ENCODE data around the gene FOXP4. TPM values are rescaled to one million over a fixed set of nuclear protein-coding genes. Genes with fewer than 3 reads are reported as not detected.

Gene FOXP4
- polyA plus RNA-seq, 2 of the 4 experiments (the other 2 are of a cell fraction): 2.6 to 14.2 TPM

DNA sequence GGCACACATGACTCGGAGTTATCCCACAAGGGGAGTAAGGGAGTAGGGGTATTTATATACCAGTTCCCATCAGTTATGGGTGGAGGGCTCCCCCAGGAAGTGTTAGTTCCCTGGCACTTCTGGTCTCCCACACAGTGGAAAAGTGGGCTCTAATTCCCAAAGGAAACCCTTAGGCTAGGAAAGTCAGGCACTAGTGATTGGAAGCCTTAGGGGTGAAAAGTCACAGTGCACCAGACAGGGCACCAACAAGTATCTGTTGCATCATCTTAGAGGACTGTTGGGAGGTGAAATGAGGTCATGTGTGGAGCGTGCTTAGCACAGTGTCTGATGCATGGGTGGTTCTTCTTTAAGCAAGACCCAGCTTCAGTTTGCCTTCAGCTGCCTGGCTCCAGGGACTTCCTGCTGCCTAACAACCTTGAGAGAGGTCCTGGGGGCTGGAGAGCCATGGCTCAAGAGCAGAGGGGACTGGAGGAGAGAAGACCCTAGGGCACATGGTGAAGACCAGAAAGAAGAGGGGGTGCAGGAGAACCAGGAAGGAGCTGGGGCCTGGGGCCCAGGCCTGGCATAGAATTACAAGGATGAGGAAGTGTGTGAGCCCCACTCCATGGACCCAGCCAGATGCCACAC lies 7.5 kb upstream of the FOXP4 start:
- no peak for DNase-seq (ENCODE audit: low read depth in 1 of 2, low spot score in 1 of 2)
- no peaks in the 10 kb centered on the region for H3K9me3 ChIP-seq
- no peak for FAIRE-seq
- POLR2A ChIA-PET: no interaction called here
- WGBS (ENCODE audit: missing lambda C conversion rate): 75% methylated on average over 2 of the region's 2 CpGs
- peaks cover 6% of the 10 kb centered on the region; the same call in 1 of the 3 replicates for H3K4me1 ChIP-seq
- ATAC-seq: no peak
- no peak overlapping the region for H3K4me3 ChIP-seq
- peak overlapping the region; percentile 16; the same call in 1 of the 3 replicates for H3K4me2 ChIP-seq
- TF ChIP-seq CBX2 (IDR thresholded peaks at IDR 0.05; ENCODE audit: borderline replicate concordance, low read depth) (no peak), HOXB5 (CRISPR knock-in tag; IDR thresholded peaks at IDR 0.05) (no peak), NFE2L2 (conservative IDR thresholded peaks at IDR 0.05; ENCODE audit: low read length) (no peak), CHD2 (IDR thresholded peaks at IDR 0.05; ENCODE audit: low read length, partially characterized antibody) (no peak), ESRRA (IDR thresholded peaks at IDR 0.05; ENCODE audit: borderline replicate concordance, low read length) (no peak), RCOR1 (IDR thresholded peaks at IDR 0.05; ENCODE audit: low read depth, low read length) (no peak), CBX8 (IDR thresholded peaks at IDR 0.05) (no peak)
- CTCF ChIA-PET: interaction anchor here (0.9 to 1.3 kb wide), 3 partner anchors 24 to 171 kb away, joined by 4 to 6 read pairs (median 5); no protein-coding TSS in a partner anchor
- H3K27ac ChIP-seq: peak overlapping the region in 1 of 2 experiments; percentile 62; a peak in 3 of 6 replicates

- ChIA-PET POLR2A (no interaction called here), CTCF (interaction anchor here (0.9 to 1.3 kb wide), 3 partner anchors 24 to 171 kb away, joined by 4 to 6 read pairs (median 5); no protein-coding TSS in a partner anchor)
- DNase-seq (ENCODE audit: low read depth in 1 of 2, low spot score in 1 of 2) (no peak), ATAC-seq (no peak), FAIRE-seq (no peak)
- Histone ChIP-seq H3K4me2 (no peak overlapping the region), H3K4me3 (no peak overlapping the region), H3K9me3 (no peaks in the 10 kb centered on the region), H3K4me1 (peaks cover 6% of the 10 kb centered on the region; the same call in 1 of the 3 replicates), H3K27ac (peak overlapping the region in 1 of 2 experiments; percentile 62; a peak in 2 of 6 replicates)
- TF ChIP-seq MYC (IDR thresholded peaks at IDR 0.05; ENCODE audit: borderline replicate concordance, low read length) (no peak), FOXS1 (CRISPR knock-in tag; IDR thresholded peaks at IDR 0.05) (no peak), FOSL2 (IDR thresholded peaks at IDR 0.05) (no peak), FOSL2 (CRISPR knock-in tag; IDR thresholded peaks at IDR 0.05) (no peak), USF2 (IDR thresholded peaks at IDR 0.05) (no peak), CTCF (IDR thresholded peaks at IDR 0.05) (no peak), CHD2 (IDR thresholded peaks at IDR 0.05; ENCODE audit: low read length, partially characterized antibody) (no peak)
- TF ChIP-seq, protein P1, sequence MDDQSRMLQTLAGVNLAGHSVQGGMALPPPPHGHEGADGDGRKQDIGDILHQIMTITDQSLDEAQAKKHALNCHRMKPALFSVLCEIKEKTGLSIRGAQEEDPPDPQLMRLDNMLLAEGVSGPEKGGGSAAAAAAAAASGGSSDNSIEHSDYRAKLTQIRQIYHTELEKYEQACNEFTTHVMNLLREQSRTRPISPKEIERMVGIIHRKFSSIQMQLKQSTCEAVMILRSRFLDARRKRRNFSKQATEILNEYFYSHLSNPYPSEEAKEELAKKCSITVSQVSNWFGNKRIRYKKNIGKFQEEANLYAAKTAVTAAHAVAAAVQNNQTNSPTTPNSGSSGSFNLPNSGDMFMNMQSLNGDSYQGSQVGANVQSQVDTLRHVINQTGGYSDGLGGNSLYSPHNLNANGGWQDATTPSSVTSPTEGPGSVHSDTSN (IDR thresholded peaks at IDR 0.05): no peak
Observed at GRCh38 chr6:41539204-41539603, 7.0 kb upstream of the FOXP4 start.

- Histone ChIP-seq H3K4me2 (no peak overlapping the region), H3K27ac (no peak overlapping the region), H3K4me1 (peaks cover 12% of the 10 kb centered on the region; the same call in 1 of the 3 replicates), H3K4me3 (no peak overlapping the region), H3K9me3 (no peaks in the 10 kb centered on the region)
- ATAC-seq (no peak), FAIRE-seq (no peak), DNase-seq (ENCODE audit: low read depth in 1 of 2, low spot score in 1 of 2) (no peak)
- POLR2A ChIA-PET: no interaction called here
- TF ChIP-seq, protein P2, sequence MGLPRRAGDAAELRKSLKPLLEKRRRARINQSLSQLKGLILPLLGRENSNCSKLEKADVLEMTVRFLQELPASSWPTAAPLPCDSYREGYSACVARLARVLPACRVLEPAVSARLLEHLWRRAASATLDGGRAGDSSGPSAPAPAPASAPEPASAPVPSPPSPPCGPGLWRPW (IDR thresholded peaks at IDR 0.05): no peak
- TF ChIP-seq CEBPB (IDR thresholded peaks at IDR 0.05) (no peak), FOSB (CRISPR knock-in tag; IDR thresholded peaks at IDR 0.05) (no peak), SMC3 (IDR thresholded peaks at IDR 0.05) (no peak), HEYL (CRISPR knock-in tag; IDR thresholded peaks at IDR 0.05) (no peak), JUN (IDR thresholded peaks at IDR 0.05) (no peak), HOXB5 (CRISPR knock-in tag; IDR thresholded peaks at IDR 0.05) (no peak), TFCP2L1 (CRISPR knock-in tag; IDR thresholded peaks at IDR 0.05) (no peak), ATOH8 (CRISPR knock-in tag; IDR thresholded peaks at IDR 0.05; ENCODE audit: low read depth) (no peak), BHLHE40 (IDR thresholded peaks at IDR 0.05; ENCODE audit: low read depth, low read length) (no peak), JUNB (IDR thresholded peaks at IDR 0.05) (no peak), HOXB13 (CRISPR knock-in tag; IDR thresholded peaks at IDR 0.05; ENCODE audit: low read depth) (no peak), PHF8 (IDR thresholded peaks at IDR 0.05; ENCODE audit: borderline replicate concordance, low read depth) (no peak), ESRRA (IDR thresholded peaks at IDR 0.05; ENCODE audit: borderline replicate concordance, low read length) (no peak), EHF (CRISPR knock-in tag; IDR thresholded peaks at IDR 0.05) (no peak), TP53 (CRISPR knock-in tag; IDR thresholded peaks at IDR 0.05) (no peak), ZC3H11A (IDR thresholded peaks at IDR 0.05) (no peak), ZFP36 (IDR thresholded peaks at IDR 0.05; ENCODE audit: borderline replicate concordance, partially characterized antibody) (no peak)
- TF ChIP-seq, protein P3, sequence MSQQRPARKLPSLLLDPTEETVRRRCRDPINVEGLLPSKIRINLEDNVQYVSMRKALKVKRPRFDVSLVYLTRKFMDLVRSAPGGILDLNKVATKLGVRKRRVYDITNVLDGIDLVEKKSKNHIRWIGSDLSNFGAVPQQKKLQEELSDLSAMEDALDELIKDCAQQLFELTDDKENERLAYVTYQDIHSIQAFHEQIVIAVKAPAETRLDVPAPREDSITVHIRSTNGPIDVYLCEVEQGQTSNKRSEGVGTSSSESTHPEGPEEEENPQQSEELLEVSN (IDR thresholded peaks at IDR 0.05; ENCODE audit: borderline replicate concordance, low read depth): no peak
- 81% methylated on average over 2 of the region's 2 CpGs for WGBS (ENCODE audit: missing lambda C conversion rate)
- CTCF ChIA-PET: no interaction called here
Observed at GRCh38 chr6:41541364-41541763, 4.8 kb upstream of the FOXP4 start.

All from A549 (cell line).